Choroid plexus epithelial cell (primary cell): ENCODE data around the gene RRAS.

Source experiments
- DNase-seq: peaks from one replicate; pipeline ENCODE4 v3.0.0-alpha.2; 2010; ENCODE audit warnings: low read depth
- H3K4me3 ChIP-seq: 2 replicates; pipeline ENCODE4 v1.5.1; 2011; ENCODE audit warnings: low read depth, mild to moderate bottlenecking, control low read depth, low read length, moderate library complexity
- CTCF ChIP-seq: conservative IDR thresholded peaks from 2 replicates; pipeline ENCODE4 v1.5.1; 2011; ENCODE audit warnings: low read depth, mild to moderate bottlenecking, control low read depth, inconsistent platforms, low read length, moderate library complexity

Gene RRAS

GRCh38 chr19:49676784-49677230, 36.9 kb upstream of the RRAS start:
- peak overlapping the region; percentile 99 for H3K4me3 ChIP-seq
- TF ChIP-seq CTCF, result no peak
- DNase-seq, result peak; percentile 100

- no peak for TF ChIP-seq CTCF
- DNase-seq, result peak; percentile 97
- peak overlapping the region; percentile 53 for H3K4me3 ChIP-seq
Observed at GRCh38 chr19:49676136-49676783, 36.3 kb upstream of the RRAS start.

GRCh38 chr19:49672131-49672919, 32.4 kb upstream of the RRAS start:
- DNase-seq, result peak; percentile 72
- H3K4me3 ChIP-seq, result peak overlapping the region; percentile 43
- TF ChIP-seq CTCF, result peak; percentile 94

- no peak for TF ChIP-seq CTCF
- no peak for DNase-seq
- no peak overlapping the region for H3K4me3 ChIP-seq
Observed at GRCh38 chr19:49669516-49669915, 29.6 kb upstream of the RRAS start.

GRCh38 chr19:49667473-49667872, 27.5 kb upstream of the RRAS start:
- no peak for TF ChIP-seq CTCF
- H3K4me3 ChIP-seq, result no peak overlapping the region
- DNase-seq, result no peak

GRCh38 chr19:49666120-49666444, 26.1 kb upstream of the RRAS start:
- no peak for DNase-seq
- TF ChIP-seq CTCF, result no peak
- peak overlapping the region; percentile 86 for H3K4me3 ChIP-seq
